Caco-2 (cell line): ENCODE data around the gene CFAP206. TPM values are rescaled to one million over a fixed set of nuclear protein-coding genes. Genes with fewer than 3 reads are reported as not detected.

ENCODE experiments used
- BruUV-seq: library from RNA; stranded (reverse); fragments of 400-500 nt; replicated peaks from 2 replicates; lab custom pipeline; 2021; lab: Mats Ljungman, UMichigan
- CTCF ChIA-PET: fragments of 300-600 bp; sonication (Branson Sonifier 250); formaldehyde crosslinking; loops from one replicate; lab custom pipeline; 2022; ENCODE audit warnings: antibody characterized with exemption; lab: Charles Lee
- POLR2A ChIA-PET: fragments of 300-600 bp; sonication (Branson Sonifier 250); formaldehyde crosslinking; loops from one replicate; lab custom pipeline; 2022; ENCODE audit warnings: antibody characterized with exemption; lab: Charles Lee
- DNase-seq, 2 experiments: peaks; one replicate each; pipeline versions ENCODE4 v3.0.0 to v3.0.0-alpha.2; 2020 to 2022
- H3K27me3 ChIP-seq: replicated peaks from 2 replicates; pipeline ENCODE4 v1.6.0; 2011; ENCODE audit warnings: low read length; ENCODE audit not compliant: control insufficient read depth, insufficient read depth
- H3K36me3 ChIP-seq: 2 replicates; pipeline ENCODE4 v1.5.1; 2011; ENCODE audit warnings: low read length; ENCODE audit not compliant: control insufficient read depth, insufficient read depth
- H3K4me1 ChIP-seq: fragments of 250-450 bp; sonication (Bioruptor Pico); 2 replicates; pipeline ENCODE4 v1.5.1; 2020; ENCODE audit warnings: mild to moderate bottlenecking
- H3K4me3 ChIP-seq: 2 replicates; pipeline ENCODE4 v1.5.1; 2011; ENCODE audit warnings: low read depth, mild to moderate bottlenecking, control low read depth, low read length
- H3K9me3 ChIP-seq: fragments of 250-450 bp; sonication (Bioruptor Pico); 2 replicates; pipeline ENCODE4 v1.5.1; 2020; ENCODE audit warnings: mild to moderate bottlenecking, moderate library complexity
- H3K27ac Mint-ChIP-seq: one replicate; pipeline ENCODE4 v1.8.0; 2022; ENCODE audit warnings: mixed read lengths; ENCODE audit not compliant: unreplicated experiment
- H3K27me3 Mint-ChIP-seq: one replicate; pipeline ENCODE4 v1.8.0; 2022; ENCODE audit warnings: mixed read lengths; ENCODE audit not compliant: insufficient read depth, unreplicated experiment
- H3K36me3 Mint-ChIP-seq: one replicate; pipeline ENCODE4 v1.8.0; 2022; ENCODE audit warnings: mild to moderate bottlenecking, mixed read lengths; ENCODE audit not compliant: insufficient read depth, unreplicated experiment
- H3K4me1 Mint-ChIP-seq: one replicate; pipeline ENCODE4 v1.8.0; 2022; ENCODE audit warnings: low read depth, mixed read lengths; ENCODE audit not compliant: unreplicated experiment
- H3K4me3 Mint-ChIP-seq: one replicate; pipeline ENCODE4 v1.8.0; 2022; ENCODE audit warnings: mild to moderate bottlenecking, moderate library complexity, mixed read lengths; ENCODE audit not compliant: unreplicated experiment
- H3K9me3 Mint-ChIP-seq: one replicate; pipeline ENCODE4 v1.8.0; 2022; ENCODE audit warnings: mixed read lengths; ENCODE audit not compliant: unreplicated experiment
- CTCF ChIP-seq, 2 experiments: fragments of 200-600 bp in 1 of 2; IDR thresholded peaks; 1 replicate in 1 of 2; 2 replicates in 1 of 2; pipeline versions ENCODE4 v1.5.1 to v1.8.0; 2011 to 2022; ENCODE audit warnings: antibody characterized with exemption in 1 of 2, control low read depth in 1 of 2, inconsistent platforms in 1 of 2, low read depth in 1 of 2, low read length in 1 of 2, mild to moderate bottlenecking in 1 of 2, moderate library complexity in 1 of 2; ENCODE audit not compliant: insufficient read depth in 1 of 2, severe bottlenecking in 1 of 2, unreplicated experiment in 1 of 2
- intact Hi-C: fragments of 100-400 bp; cut with micrococcal nuclease; formaldehyde crosslinking; loops from one replicate; pipeline ENCODE4 v1.10.0; 2022; ENCODE audit not compliant: unreplicated experiment
- total RNA-seq: library from RNA; stranded (reverse); gene quantifications from 2 replicates; pipeline ENCODE4 v1.2.3, GENCODE V29; 2022

CFAP206 gene
- total RNA-seq, 1 experiment from 2014 or later = not detected

GRCh38 chr6:87391334-87391733, 16.4 kb upstream of the CFAP206 start:
- H3K27me3 Mint-ChIP-seq = no peaks in the 10 kb centered on the region
- H3K27ac Mint-ChIP-seq = no peak overlapping the region
- H3K27me3 ChIP-seq = no peaks in the 10 kb centered on the region
- no peaks in the 10 kb centered on the region for H3K4me1 Mint-ChIP-seq
- no peaks in the 10 kb centered on the region for H3K4me1 ChIP-seq
- no TSS peak for BruUV-seq
- ChIA-PET CTCF (no interaction called here), POLR2A (no interaction called here)
- no peak overlapping the region for H3K4me3 Mint-ChIP-seq
- DNase-seq = peak; percentile 55 to 69
- peak; percentile 59 to 81 for TF ChIP-seq CTCF (IDR thresholded peaks at IDR 0.05; ENCODE audit: insufficient read depth in 1 of 2, low read depth in 1 of 2, low read length in 1 of 2, severe bottlenecking in 1 of 2, unreplicated experiment in 1 of 2)
- H3K36me3 Mint-ChIP-seq = no peaks in the 10 kb centered on the region
- no peaks in the 10 kb centered on the region for H3K36me3 ChIP-seq
- no peak overlapping the region for H3K4me3 ChIP-seq
- intact Hi-C loops = loop anchor here (1.0 to 5.0 kb wide), 6 partner anchors 48 to 406 kb away; partner anchors contain the start of gene SMIM8
- H3K9me3 ChIP-seq = no peaks in the 10 kb centered on the region
- no peaks in the 10 kb centered on the region for H3K9me3 Mint-ChIP-seq

DNA sequence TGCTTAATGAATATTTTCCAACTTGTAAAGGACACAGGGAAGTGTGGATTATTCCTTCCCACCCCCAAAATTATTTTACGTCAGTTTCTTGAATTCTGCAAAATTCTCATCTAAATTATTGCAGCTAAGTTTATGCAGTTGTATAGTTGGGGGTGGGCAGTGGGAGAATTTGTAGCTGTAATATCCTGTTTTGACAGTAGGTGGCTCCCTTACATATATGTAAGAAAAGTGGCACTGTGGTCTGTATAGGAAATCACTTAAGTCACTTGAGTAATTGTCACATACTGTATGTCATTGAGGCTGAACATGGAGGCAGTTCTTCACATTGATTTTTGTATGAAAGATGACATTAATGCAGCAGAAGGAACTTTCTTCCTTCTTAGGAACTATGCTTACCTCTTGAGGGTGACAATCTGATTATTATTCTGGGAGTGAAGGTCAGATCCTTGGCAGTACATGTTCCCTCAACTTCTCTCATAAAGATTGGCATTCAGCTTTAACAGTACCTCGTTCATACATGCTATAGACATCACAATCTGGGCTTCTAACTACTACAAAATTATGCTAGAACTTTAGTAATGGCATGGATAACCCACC, 14.6 kb upstream of the CFAP206 start:
- no peak overlapping the region for H3K4me3 ChIP-seq
- Mint-ChIP-seq H3K9me3 (no peaks in the 10 kb centered on the region), H3K27me3 (no peaks in the 10 kb centered on the region), H3K36me3 (no peaks in the 10 kb centered on the region), H3K4me1 (no peaks in the 10 kb centered on the region), H3K4me3 (no peak overlapping the region), H3K27ac (no peak overlapping the region)
- H3K36me3 ChIP-seq = no peaks in the 10 kb centered on the region
- H3K4me1 ChIP-seq = no peaks in the 10 kb centered on the region
- no peaks in the 10 kb centered on the region for H3K9me3 ChIP-seq
- H3K27me3 ChIP-seq = no peaks in the 10 kb centered on the region
- no TSS peak for BruUV-seq
- TF ChIP-seq CTCF (IDR thresholded peaks at IDR 0.05; ENCODE audit: insufficient read depth in 1 of 2, low read depth in 1 of 2, low read length in 1 of 2, severe bottlenecking in 1 of 2, unreplicated experiment in 1 of 2) = peak; percentile 63 to 64
- ChIA-PET POLR2A (interaction anchor here (0.5 kb wide), 1 partner anchor 96 kb away, joined by 5 read pairs; no protein-coding TSS in a partner anchor), CTCF (interaction anchor here (0.7 to 1.6 kb wide), 10 partner anchors 9 to 326 kb away, joined by 3 to 15 read pairs (median 4); partner anchors contain the start of gene CFAP206)
- intact Hi-C loops = loop anchor here (1.0 to 5.0 kb wide), 2 partner anchors 80 to 404 kb away; no protein-coding TSS in a partner anchor
- peak in 1 of 2 experiments; percentile 52 for DNase-seq

DNA sequence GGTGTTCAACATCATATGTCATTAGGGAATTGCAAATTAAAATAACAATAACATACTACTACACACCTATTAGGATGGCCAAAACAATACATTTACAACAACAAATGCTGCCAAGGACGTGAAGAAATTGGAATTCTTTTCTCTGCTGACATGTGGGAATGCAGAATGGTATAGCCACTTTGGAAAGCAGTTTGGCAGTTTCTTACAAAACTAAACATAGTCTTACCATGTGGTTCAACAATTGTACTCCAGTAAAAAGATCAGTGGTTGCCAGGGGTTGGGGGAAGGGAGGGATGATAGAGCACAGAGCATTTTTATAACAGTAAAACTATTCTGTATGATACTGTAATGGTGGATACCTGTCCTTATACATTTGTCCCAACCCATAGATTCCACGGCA, 12.3 kb upstream of the CFAP206 start:
- Histone ChIP-seq H3K27me3 (no peaks in the 10 kb centered on the region), H3K4me3 (no peak overlapping the region), H3K36me3 (no peaks in the 10 kb centered on the region), H3K4me1 (no peaks in the 10 kb centered on the region), H3K9me3 (no peaks in the 10 kb centered on the region)
- Mint-ChIP-seq H3K36me3 (no peaks in the 10 kb centered on the region), H3K27me3 (peaks cover 6% of the 10 kb centered on the region), H3K4me1 (no peaks in the 10 kb centered on the region), H3K27ac (no peak overlapping the region), H3K9me3 (no peaks in the 10 kb centered on the region), H3K4me3 (no peak overlapping the region)
- DNase-seq = no peak
- POLR2A ChIA-PET = no interaction called here
- TF ChIP-seq CTCF (IDR thresholded peaks at IDR 0.05; ENCODE audit: insufficient read depth in 1 of 2, low read depth in 1 of 2, low read length in 1 of 2, severe bottlenecking in 1 of 2, unreplicated experiment in 1 of 2) = no peak
- no TSS peak for BruUV-seq
- intact Hi-C loops = no loop called here
- CTCF ChIA-PET = no interaction called here
